SK-N-SH (cell line): Measurements from ENCODE around the gene IGFBP7. TPM values are rescaled to one million over a fixed set of nuclear protein-coding genes. Genes with fewer than 3 reads are reported as not detected.

Experiments
- CTCF ChIA-PET: fragments of 300-600, 350-600 bp; formaldehyde crosslinking; extraction: SDS; loops from one replicate; lab custom pipeline; 2021; lab: Yijun Ruan, JAX
- POLR2A ChIA-PET: fragments of 350-600 bp; sonication (Branson Sonifier 250); formaldehyde crosslinking; extraction: SDS; loops from one replicate; lab custom pipeline; 2020; ENCODE audit warnings: antibody characterized with exemption, inconsistent platforms; lab: Yijun Ruan, JAX
- DNase-seq: peaks from one replicate; pipeline ENCODE4 v3.0.0; 2012
- H2AFZ ChIP-seq: fragments of 200-600 bp; sonication (generic); 2 replicates; pipeline ENCODE4 v1.8.1; 2016; ENCODE audit warnings: antibody characterized with exemption, mild to moderate bottlenecking, low read depth
- H3F3A ChIP-seq: fragments of 200-600 bp; sonication (generic); replicated peaks from 2 replicates; pipeline ENCODE3; 2016; ENCODE audit warnings: antibody characterized with exemption, mild to moderate bottlenecking; ENCODE audit not compliant: insufficient read depth
- H3K27ac ChIP-seq, 2 experiments: fragments of 200-500 bp in 1 of 2; fragments of 200-600 bp in 1 of 2; sonication (Bioruptor generic) in 1 of 2; sonication (generic), shearing (Covaris generic) in 1 of 2; 2 replicates each; pipeline versions ENCODE4 v1.5.1 to v1.6.1; 2014 to 2016; ENCODE audit warnings: low read depth in 2 of 2, inconsistent platforms in 1 of 2, low read length in 1 of 2, mild to moderate bottlenecking in 1 of 2, mixed read lengths in 1 of 2
- H3K27me3 ChIP-seq: fragments of 200-600 bp; sonication (generic), shearing (Covaris generic); 2 replicates; pipeline ENCODE4 v1.6.1; 2016; ENCODE audit warnings: mixed run types; ENCODE audit not compliant: insufficient read depth
- H3K36me3 ChIP-seq, 2 experiments: fragments of 200-500 bp in 1 of 2; fragments of 200-600 bp in 1 of 2; sonication (Bioruptor generic) in 1 of 2; sonication (generic) in 1 of 2; replicated peaks in 1 of 2; 2 replicates each; pipeline versions ENCODE3 to v1.5.1; 2014 to 2016; ENCODE audit warnings: low read length in 1 of 2, mild to moderate bottlenecking in 1 of 2; ENCODE audit not compliant: insufficient read depth in 2 of 2, control insufficient read depth in 1 of 2
- H3K4me1 ChIP-seq, 2 experiments: fragments of 200-500 bp in 1 of 2; fragments of 200-600 bp in 1 of 2; sonication (Bioruptor generic) in 1 of 2; sonication (generic), shearing (Covaris generic) in 1 of 2; 2 replicates each; pipeline versions ENCODE4 v1.5.1 to v1.6.1; 2014 to 2016; ENCODE audit warnings: low read depth in 1 of 2, low read length in 1 of 2, mixed run types in 1 of 2; ENCODE audit not compliant: insufficient read depth in 2 of 2, control insufficient read depth in 1 of 2
- H3K4me2 ChIP-seq: fragments of 200-600 bp; sonication (generic), shearing (Covaris generic); 2 replicates; pipeline ENCODE4 v1.6.1; 2017; ENCODE audit warnings: mixed run types
- H3K4me3 ChIP-seq, 2 experiments: fragments of 200-500 bp in 1 of 2; fragments of 200-600 bp in 1 of 2; sonication (Bioruptor generic) in 1 of 2; sonication (generic), shearing (Covaris generic) in 1 of 2; 2 replicates each; pipeline versions ENCODE4 v1.5.1 to v1.8.1; 2014 to 2016; ENCODE audit warnings: low read depth in 2 of 2, inconsistent platforms in 1 of 2, low read length in 1 of 2, mild to moderate bottlenecking in 1 of 2, mixed read lengths in 1 of 2, moderate library complexity in 1 of 2
- H3K79me2 ChIP-seq: fragments of 200-600 bp; sonication (generic); 2 replicates; pipeline ENCODE4 v1.8.1; 2017; ENCODE audit warnings: mild to moderate bottlenecking; ENCODE audit not compliant: insufficient read depth
- H3K9ac ChIP-seq: fragments of 200-600 bp; sonication (generic); 2 replicates; pipeline ENCODE4 v1.6.1; 2017; ENCODE audit warnings: mixed run types
- H3K9me2 ChIP-seq: fragments of 200-600 bp; sonication (generic); 2 replicates; pipeline ENCODE4 v1.6.1; 2017; ENCODE audit warnings: mixed run types
- H3K9me3 ChIP-seq: fragments of 200-600 bp; sonication (generic); 2 replicates; pipeline ENCODE4 v1.6.1; 2017; ENCODE audit warnings: mixed run types, mild to moderate bottlenecking, moderate library complexity
- H4K20me1 ChIP-seq: fragments of 200-600 bp; sonication (generic); 2 replicates; pipeline ENCODE4 v1.6.1; 2017; ENCODE audit warnings: mild to moderate bottlenecking, mixed run types; ENCODE audit not compliant: insufficient read depth
- CTCF ChIP-seq: fragments of 200-600 bp; sonication (generic); IDR thresholded peaks from 2 replicates; pipeline ENCODE4 v1.6.1; 2017; ENCODE audit warnings: antibody characterized with exemption, mild to moderate bottlenecking, moderate library complexity
- EP300 ChIP-seq, 2 experiments: IDR thresholded peaks; 2 replicates each; pipeline versions ENCODE4 v1.4.0 to v1.6.1; 2012; ENCODE audit warnings: borderline replicate concordance in 1 of 2, low read depth in 1 of 2, low read length in 1 of 2
- JUND ChIP-seq: IDR thresholded peaks from 2 replicates; pipeline ENCODE4 v1.4.0; 2012
- MXI1 ChIP-seq: IDR thresholded peaks from 2 replicates; pipeline ENCODE4 v1.6.1; 2012; ENCODE audit warnings: mild to moderate bottlenecking, low read depth, low read length, improper control_type of control experiment
- NFIC ChIP-seq: IDR thresholded peaks from 2 replicates; pipeline ENCODE4 v1.4.0; 2012; ENCODE audit warnings: borderline replicate concordance
- SIN3A ChIP-seq: IDR thresholded peaks from 2 replicates; pipeline ENCODE4 v1.6.1; 2012; ENCODE audit warnings: low read depth, mild to moderate bottlenecking, low read length, moderate library complexity, borderline replicate concordance
- TAF1 ChIP-seq: IDR thresholded peaks from 2 replicates; pipeline ENCODE4 v1.6.1; 2012; ENCODE audit warnings: low read depth, mild to moderate bottlenecking, low read length, moderate library complexity, borderline replicate concordance
- USF2 ChIP-seq: fragments of 150-350 bp; IDR thresholded peaks from 2 replicates; pipeline ENCODE4 v1.6.1; 2017; ENCODE audit warnings: antibody characterized with exemption, low read length, low read depth, borderline replicate concordance
- YY1 ChIP-seq: IDR thresholded peaks from 2 replicates; pipeline ENCODE4 v1.4.0; 2012; ENCODE audit warnings: low read depth, mild to moderate bottlenecking
- ZBTB33 ChIP-seq: IDR thresholded peaks from 2 replicates; pipeline ENCODE4 v1.4.0; 2012; ENCODE audit warnings: low read depth, borderline replicate concordance
- WGBS: methylation state at CpG from one replicate; pipeline ENCODE4 v1.1.6; 2017; ENCODE audit warnings: low lambda C conversion rate; 5-methylcytosine and 5-hydroxymethylcytosine counted together
- polyA plus RNA-seq, 3 experiments: library from polyadenylated mRNA; depleted of rRNA; stranded (reverse); fragments of >200 nt; gene quantifications; 2 replicates each; pipeline ENCODE4 v1.2.3, GENCODE V29; 2012
- TF ChIP-seq, protein P1 (sequence below): IDR thresholded peaks from 2 replicates; pipeline ENCODE4 v1.4.0; 2012; ENCODE audit warnings: low read depth

Gene IGFBP7
- polyA plus RNA-seq, 1 of the 3 experiments (the other 2 are of a cell fraction): 0.38 TPM

- Histone ChIP-seq H3K27me3 (no peaks in the 10 kb centered on the region), H3K79me2 (no peaks in the 10 kb centered on the region), H3K27ac (peak overlapping the region in 1 of 2 experiments; percentile 61; a peak in 2 of 4 replicates), H3K4me3 (no peak overlapping the region), H3K4me1 (peaks cover 11% of the 10 kb centered on the region in 2 experiments; a peak in 3 of 4 replicates), H3K9me3 (no peaks in the 10 kb centered on the region), H2AFZ (peak overlapping the region; percentile 19; the same call in 1 of the 2 replicates), H3K9ac (peak overlapping the region; percentile 12; the same call in 1 of the 2 replicates), H3K4me2 (no peak overlapping the region), H3F3A (peaks cover 27% of the 10 kb centered on the region), H3K36me3 (no peaks in the 10 kb centered on the region), H3K9me2 (no peaks in the 10 kb centered on the region), H4K20me1 (no peaks in the 10 kb centered on the region)
- ChIA-PET CTCF (no interaction called here), POLR2A (no interaction called here)
- no peak for DNase-seq
- no peak for TF ChIP-seq ZBTB33
- TF ChIP-seq TAF1: no peak
- TF ChIP-seq, protein P1, sequence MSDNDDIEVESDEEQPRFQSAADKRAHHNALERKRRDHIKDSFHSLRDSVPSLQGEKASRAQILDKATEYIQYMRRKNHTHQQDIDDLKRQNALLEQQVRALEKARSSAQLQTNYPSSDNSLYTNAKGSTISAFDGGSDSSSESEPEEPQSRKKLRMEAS: no peak
- no peak for TF ChIP-seq EP300 (IDR thresholded peaks at IDR 0.05; ENCODE audit: borderline replicate concordance in 1 of 2, low read depth in 1 of 2, low read length in 1 of 2)
- TF ChIP-seq NFIC: no peak
- peak; percentile 22; the same call in 1 of the 2 replicates for TF ChIP-seq CTCF
- no peak for TF ChIP-seq MXI1
- no peak for TF ChIP-seq JUND
- WGBS: 32% methylated on average over 3 of the region's 3 CpGs
Measured at GRCh38 chr4:57094832-57095223, 15.4 kb downstream of the IGFBP7 start.

- ChIA-PET POLR2A (no interaction called here), CTCF (interaction anchor here (0.7 to 1.8 kb wide), 4 partner anchors 13 to 69 kb away, joined by 3 to 10 read pairs (median 4); no protein-coding TSS in a partner anchor)
- Histone ChIP-seq H3K9ac (no peak overlapping the region), H3F3A (peaks cover 22% of the 10 kb centered on the region), H3K27ac (peak overlapping the region in 1 of 2 experiments; percentile 61; a peak in 2 of 4 replicates), H3K79me2 (no peaks in the 10 kb centered on the region), H2AFZ (peak overlapping the region; percentile 19; the same call in 1 of the 2 replicates), H4K20me1 (no peaks in the 10 kb centered on the region), H3K4me1 (peaks cover 11% of the 10 kb centered on the region in 2 experiments; a peak in 3 of 4 replicates), H3K4me2 (no peak overlapping the region), H3K9me2 (no peaks in the 10 kb centered on the region), H3K27me3 (no peaks in the 10 kb centered on the region), H3K4me3 (no peak overlapping the region), H3K36me3 (no peaks in the 10 kb centered on the region), H3K9me3 (no peaks in the 10 kb centered on the region)
- WGBS: 60% methylated on average over 6 of the region's 6 CpGs
- DNase-seq: no peak
- TF ChIP-seq YY1 (no peak), USF2 (no peak), SIN3A (no peak), TAF1 (no peak)
Measured at GRCh38 chr4:57093845-57094831, 16.0 kb downstream of the IGFBP7 start.
